Lung (tissue), 12 donors: ENCODE data around the gene PARD3. TPM values are rescaled to one million over a fixed set of nuclear protein-coding genes. Genes with fewer than 3 reads are reported as not detected.

Experiments used
- ATAC-seq: fragments of 200-7000 bp; cut with Tn5 transposase; one replicate; pipeline ENCODE4 v1.9.1; 2020; ENCODE audit warnings: moderate number of reproducible peaks; ENCODE audit not compliant: insufficient read depth, low FRiP score
- DNase-seq, 3 donors: peaks; one replicate each; pipeline ENCODE4 v3.0.0-alpha.2; 2013 to 2017
- H3K27ac ChIP-seq, 2 donors: one replicate each; pipeline ENCODE4 v1.5.1; 2013; ENCODE audit warnings: mild to moderate bottlenecking in 2 of 2, moderate library complexity in 2 of 2, control low read depth in 1 of 2, inconsistent platforms in 1 of 2, low read depth in 1 of 2, low read length in 1 of 2
- H3K27me3 ChIP-seq, 3 donors: one replicate each; pipeline ENCODE4 v1.5.1; 2013; ENCODE audit warnings: low read length in 2 of 3; ENCODE audit not compliant: control insufficient read depth in 3 of 3, insufficient read depth in 3 of 3
- H3K36me3 ChIP-seq, 4 donors: one replicate each; pipeline ENCODE4 v1.5.1; 2013; ENCODE audit warnings: low read length in 4 of 4, mild to moderate bottlenecking in 1 of 4, moderate library complexity in 1 of 4; ENCODE audit not compliant: control insufficient read depth in 4 of 4, insufficient read depth in 4 of 4
- H3K4me1 ChIP-seq, 5 donors: one replicate each; pipeline ENCODE4 v1.5.1; 2013; ENCODE audit warnings: low read length in 5 of 5, mild to moderate bottlenecking in 2 of 5, moderate library complexity in 1 of 5; ENCODE audit not compliant: control insufficient read depth in 5 of 5, insufficient read depth in 5 of 5
- H3K4me3 ChIP-seq: one replicate; pipeline ENCODE4 v1.5.1; 2013; ENCODE audit warnings: mild to moderate bottlenecking, control low read depth, moderate library complexity
- H3K9ac ChIP-seq, 2 donors: one replicate each; pipeline ENCODE4 v1.5.1; 2013; ENCODE audit warnings: low read length in 2 of 2, control low read depth in 1 of 2; ENCODE audit not compliant: insufficient read depth in 1 of 2
- H3K9me3 ChIP-seq, 4 donors: one replicate each; pipeline ENCODE4 v1.5.1; 2013; ENCODE audit warnings: low read length in 3 of 4, mild to moderate bottlenecking in 1 of 4, moderate library complexity in 1 of 4; ENCODE audit not compliant: control insufficient read depth in 4 of 4, insufficient read depth in 3 of 4
- CTCF ChIP-seq: IDR thresholded peaks from 2 replicates; pipeline ENCODE4 v1.5.1; 2012; ENCODE audit warnings: mild to moderate bottlenecking; ENCODE audit errors: control extremely low read depth, extremely low read depth
- WGBS, 2 donors: extraction: QIAGEN DNeasy Blood & Tissue Kit; methylation state at CpG; one replicate each; pipeline ENCODE4 v1.1.7; 2013; 5-methylcytosine and 5-hydroxymethylcytosine counted together
- polyA plus RNA-seq, 2 donors: library from polyadenylated mRNA; stranded (reverse); fragments of 200-250 nt; gene quantifications; one replicate each; pipeline ENCODE4 v1.2.1, GENCODE V29; 2013
- total RNA-seq, 2 donors: library from RNA; depleted of rRNA in 1 of 2; stranded (reverse); fragments of >200 nt in 1 of 2; gene quantifications; one replicate each; pipeline ENCODE4 v1.2.1, GENCODE V29; 2014 to 2021
- donor health status: control.
- donor health status: control.
- donor health status: Bipolar disorder and iron deficiency.
- donor health status: healthy.
- donor health status: DM: yes; HTN: yes; CAD: no.

Gene PARD3
- total and polyA plus RNA-seq, 4 donors, result 10.3 to 69.2 (median 27.6) TPM

- H3K9ac ChIP-seq, result no peak overlapping the region
- ATAC-seq, result no peak
- TF ChIP-seq CTCF, result no peak
- no peak overlapping the region for H3K27ac ChIP-seq
- peaks cover 0 to 17% (median 6%) of the 10 kb centered on the region in 5 donors for H3K4me1 ChIP-seq
- no peaks in the 10 kb centered on the region for H3K27me3 ChIP-seq
- no peak overlapping the region for H3K4me3 ChIP-seq
- no peak for DNase-seq
- H3K36me3 ChIP-seq, result peaks cover 0 to 2% (median 0%) of the 10 kb centered on the region in 4 donors
- no peaks in the 10 kb centered on the region for H3K9me3 ChIP-seq
- WGBS, 2 donors, result 91 to 93% methylated on average over 5 of the region's 5 CpGs
Observed at GRCh38 chr10:34474555-34475273, 340.4 kb downstream of the PARD3 start.

DNA sequence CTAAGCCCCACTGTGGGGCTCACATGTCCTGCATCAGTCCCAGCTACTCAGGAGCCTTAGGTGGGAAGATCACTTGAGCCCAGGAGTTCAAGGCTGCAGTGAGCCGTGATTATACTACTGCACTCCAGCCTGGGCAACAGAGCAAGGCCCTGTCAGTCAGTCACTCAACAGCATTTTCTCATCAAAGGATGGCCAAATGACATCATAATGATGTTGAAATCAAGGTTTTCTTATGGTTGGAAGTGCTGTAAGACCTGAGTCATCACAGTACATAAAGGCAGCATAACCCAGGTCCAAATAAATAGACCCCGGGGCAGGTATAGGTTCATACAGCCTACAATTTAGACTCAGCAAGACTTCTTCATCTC is 341.1 kb downstream of the PARD3 start:
- ATAC-seq (no peak), DNase-seq (peak in 2 of 3 donors; percentile 38 to 40)
- 85 to 90% methylated on average over 2 of the region's 2 CpGs for WGBS, 2 donors
- Histone ChIP-seq H3K4me3 (no peak overlapping the region), H3K4me1 (peaks cover 0 to 17% (median 6%) of the 10 kb centered on the region in 5 donors), H3K27ac (peak overlapping the region in 1 of 2 donors; percentile 67), H3K36me3 (peaks cover 0 to 2% (median 0%) of the 10 kb centered on the region in 4 donors), H3K27me3 (no peaks in the 10 kb centered on the region), H3K9ac (no peak overlapping the region), H3K9me3 (no peaks in the 10 kb centered on the region)
- TF ChIP-seq CTCF, result no peak

DNA sequence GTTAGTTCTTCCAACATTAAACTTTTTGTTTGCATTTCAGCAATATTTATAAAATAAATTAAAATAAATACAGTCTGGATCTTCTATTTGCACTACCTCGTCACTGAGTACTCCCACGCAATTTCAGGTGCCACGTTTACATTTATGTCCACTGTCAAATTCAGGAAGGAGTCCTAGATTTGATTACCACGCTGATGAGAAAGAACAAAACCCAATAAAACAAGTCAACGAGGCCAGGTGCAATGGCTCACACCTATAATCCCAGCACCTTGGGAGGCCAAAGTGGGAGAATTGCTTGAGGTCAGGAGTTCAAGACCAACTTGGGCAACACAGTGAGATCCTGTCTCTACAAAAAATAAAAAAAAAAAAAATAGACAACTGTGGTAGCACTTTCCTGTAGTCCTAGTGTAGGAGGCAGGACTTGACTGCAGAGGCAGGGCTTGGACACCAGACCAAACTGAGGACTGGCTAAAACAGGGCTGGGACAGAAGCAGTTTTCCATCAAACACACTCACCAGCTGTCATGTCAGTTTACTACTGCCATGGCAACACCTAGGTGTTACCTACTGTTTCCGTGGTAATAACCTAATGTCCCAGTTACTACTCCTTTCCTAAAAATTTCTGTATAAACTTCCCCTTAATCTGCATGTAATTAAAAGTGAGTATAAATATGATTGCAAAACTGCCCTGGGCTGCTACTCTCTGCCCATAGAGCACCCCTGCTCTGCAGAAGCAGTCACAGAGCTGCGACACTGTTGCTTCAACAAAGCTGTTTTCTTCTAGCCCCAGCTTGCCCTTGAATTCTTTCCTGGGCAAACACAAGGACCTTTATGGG is 341.7 kb downstream of the PARD3 start:
- H3K36me3 ChIP-seq, result peaks cover 0 to 2% (median 0%) of the 10 kb centered on the region in 4 donors
- 88 to 90% methylated on average over 7 of the region's 7 CpGs for WGBS, 2 donors
- no peak for TF ChIP-seq CTCF
- no peak for ATAC-seq
- no peaks in the 10 kb centered on the region for H3K27me3 ChIP-seq
- H3K9me3 ChIP-seq, result no peaks in the 10 kb centered on the region
- DNase-seq, result peak; percentile 52 to 87 (median 81)
- no peak overlapping the region for H3K4me3 ChIP-seq
- peak overlapping the region in 1 of 2 donors; percentile 67 for H3K27ac ChIP-seq
- H3K4me1 ChIP-seq, result peaks cover 0 to 17% (median 6%) of the 10 kb centered on the region in 5 donors
- H3K9ac ChIP-seq, result no peak overlapping the region
